ENCODE data around the gene ELMO3. TPM values are rescaled to one million over a fixed set of nuclear protein-coding genes. Genes with fewer than 3 reads are reported as not detected.

Gene ELMO3
- total and polyA plus RNA-seq, 2 donors (not counting 1 experiment from before 2014, with no cell fraction given) = 0.33 to 0.36 TPM

DNA sequence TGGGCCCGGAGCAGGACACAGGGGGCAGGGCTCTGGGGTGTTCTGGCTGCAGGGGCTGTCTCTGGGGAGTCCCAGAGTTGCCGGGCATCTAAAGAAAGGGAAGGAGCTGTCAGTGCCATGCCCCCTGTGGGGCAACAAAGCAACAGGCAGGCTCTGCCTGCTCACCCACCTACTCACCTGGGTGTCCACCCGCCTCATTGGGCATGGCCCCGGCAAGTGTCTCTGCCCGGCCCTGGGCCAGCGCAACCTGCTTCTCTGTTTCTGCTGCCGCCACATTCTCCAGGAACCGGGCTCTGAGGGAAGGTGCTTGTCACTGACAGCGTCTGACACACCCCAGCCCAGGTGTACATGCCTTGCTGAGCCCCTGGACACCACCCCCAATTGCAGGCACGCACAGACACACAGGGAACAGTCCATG, 35.3 kb downstream of the ELMO3 start:
- TF ChIP-seq, protein P1, sequence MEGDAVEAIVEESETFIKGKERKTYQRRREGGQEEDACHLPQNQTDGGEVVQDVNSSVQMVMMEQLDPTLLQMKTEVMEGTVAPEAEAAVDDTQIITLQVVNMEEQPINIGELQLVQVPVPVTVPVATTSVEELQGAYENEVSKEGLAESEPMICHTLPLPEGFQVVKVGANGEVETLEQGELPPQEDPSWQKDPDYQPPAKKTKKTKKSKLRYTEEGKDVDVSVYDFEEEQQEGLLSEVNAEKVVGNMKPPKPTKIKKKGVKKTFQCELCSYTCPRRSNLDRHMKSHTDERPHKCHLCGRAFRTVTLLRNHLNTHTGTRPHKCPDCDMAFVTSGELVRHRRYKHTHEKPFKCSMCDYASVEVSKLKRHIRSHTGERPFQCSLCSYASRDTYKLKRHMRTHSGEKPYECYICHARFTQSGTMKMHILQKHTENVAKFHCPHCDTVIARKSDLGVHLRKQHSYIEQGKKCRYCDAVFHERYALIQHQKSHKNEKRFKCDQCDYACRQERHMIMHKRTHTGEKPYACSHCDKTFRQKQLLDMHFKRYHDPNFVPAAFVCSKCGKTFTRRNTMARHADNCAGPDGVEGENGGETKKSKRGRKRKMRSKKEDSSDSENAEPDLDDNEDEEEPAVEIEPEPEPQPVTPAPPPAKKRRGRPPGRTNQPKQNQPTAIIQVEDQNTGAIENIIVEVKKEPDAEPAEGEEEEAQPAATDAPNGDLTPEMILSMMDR (conservative IDR thresholded peaks at IDR 0.05 in 1 of 2, IDR thresholded peaks at IDR 0.05 in 1 of 2; ENCODE audit: low read depth in 1 of 2, low read length in 2 of 2) = no peak
- no peak for TF ChIP-seq EZH2 (IDR thresholded peaks at IDR 0.05; ENCODE audit: low read length, missing control alignments)
- H3K9me3 ChIP-seq (ENCODE audit: control insufficient read depth, insufficient read depth, low read depth, low read length) = no peaks in the 10 kb centered on the region
- DNase-seq (ENCODE audit: low read depth in 2 of 2) = no peak
- no peak overlapping the region for H3K27ac ChIP-seq (ENCODE audit: insufficient read depth, low read length)
- H3K4me1 ChIP-seq (ENCODE audit: control insufficient read depth, extremely low read depth, insufficient read depth, low read length) = no peaks in the 10 kb centered on the region
- no peak overlapping the region for H3K4me2 ChIP-seq (ENCODE audit: extremely low read depth, insufficient read depth, low read length)
- no peak overlapping the region for H2AFZ ChIP-seq (ENCODE audit: low read length)
- H3K27me3 ChIP-seq (ENCODE audit: control insufficient read depth, insufficient read depth, low read length) = no peaks in the 10 kb centered on the region
- peaks cover 5% of the 10 kb centered on the region for H3K79me2 ChIP-seq (ENCODE audit: control insufficient read depth, insufficient read depth, low read length)
- no peak overlapping the region for H3K9ac ChIP-seq (ENCODE audit: insufficient read depth, low read length)
- H3K36me3 ChIP-seq (ENCODE audit: control insufficient read depth, insufficient read depth, low read length) = peaks cover 62% of the 10 kb centered on the region
- H4K20me1 ChIP-seq (ENCODE audit: control insufficient read depth, extremely low read depth, insufficient read depth, low read length) = no peaks in the 10 kb centered on the region
- no peak overlapping the region for H3K4me3 ChIP-seq (replicated peaks in 1 of 4; ENCODE audit: control extremely low read depth in 1 of 4, insufficient read depth in 1 of 4, low read depth in 3 of 4, low read length in 4 of 4)

DNA sequence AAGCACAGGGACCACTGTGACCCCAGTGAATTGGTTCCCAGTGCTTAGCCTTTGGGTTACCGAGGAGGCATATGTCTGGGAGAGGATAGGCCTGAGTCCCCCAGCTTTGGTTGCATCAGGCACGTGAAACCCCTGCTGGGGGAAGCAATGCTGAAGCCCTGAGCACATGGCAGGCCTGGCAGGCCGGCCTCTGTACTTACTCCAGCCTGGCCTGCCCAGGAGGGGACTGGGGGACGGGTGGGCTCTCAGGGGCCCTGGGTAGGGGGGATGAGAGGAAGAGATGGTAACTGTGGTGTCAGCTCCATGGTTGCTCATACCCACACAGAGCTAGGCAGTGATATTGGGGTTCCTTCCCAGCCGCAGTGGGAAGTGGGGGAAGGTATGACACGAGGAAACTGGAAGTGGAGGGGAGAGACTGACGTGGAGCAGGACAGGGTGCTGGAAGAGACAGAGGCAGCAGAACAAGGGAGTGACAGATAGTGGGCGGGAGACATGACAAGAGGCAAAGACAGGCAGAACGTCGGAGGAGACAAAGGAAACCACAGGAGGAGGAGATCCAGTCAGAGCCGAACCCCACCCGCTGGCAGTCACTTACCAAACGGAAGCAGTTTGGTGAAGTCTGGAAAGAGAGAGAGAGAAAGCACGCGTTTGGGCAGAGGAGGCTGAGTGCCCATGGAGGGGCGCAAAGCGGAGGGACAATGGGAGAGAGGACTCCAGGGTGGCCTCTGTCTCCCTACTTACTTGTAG, 37.1 kb downstream of the ELMO3 start:
- Histone ChIP-seq H3K79me2 (ENCODE audit: control insufficient read depth, insufficient read depth, low read length) (peaks cover 18% of the 10 kb centered on the region), H3K4me1 (ENCODE audit: control insufficient read depth, extremely low read depth, insufficient read depth, low read length) (peaks cover 12% of the 10 kb centered on the region), H2AFZ (ENCODE audit: low read length) (no peak overlapping the region), H3K4me3 (replicated peaks in 1 of 4; ENCODE audit: control extremely low read depth in 1 of 4, insufficient read depth in 1 of 4, low read depth in 3 of 4, low read length in 4 of 4) (no peak overlapping the region), H3K9ac (ENCODE audit: insufficient read depth, low read length) (no peak overlapping the region), H3K27ac (ENCODE audit: insufficient read depth, low read length) (no peak overlapping the region), H3K4me2 (ENCODE audit: extremely low read depth, insufficient read depth, low read length) (no peak overlapping the region), H3K27me3 (ENCODE audit: control insufficient read depth, insufficient read depth, low read length) (no peaks in the 10 kb centered on the region), H4K20me1 (ENCODE audit: control insufficient read depth, extremely low read depth, insufficient read depth, low read length) (no peaks in the 10 kb centered on the region), H3K36me3 (ENCODE audit: control insufficient read depth, insufficient read depth, low read length) (peaks cover 51% of the 10 kb centered on the region), H3K9me3 (ENCODE audit: control insufficient read depth, insufficient read depth, low read depth, low read length) (no peaks in the 10 kb centered on the region)
- no peak for DNase-seq (ENCODE audit: low read depth in 2 of 2)
- TF ChIP-seq, protein P1 (conservative IDR thresholded peaks at IDR 0.05 in 1 of 2, IDR thresholded peaks at IDR 0.05 in 1 of 2; ENCODE audit: low read depth in 1 of 2, low read length in 2 of 2) = no peak
- TF ChIP-seq EZH2 (IDR thresholded peaks at IDR 0.05; ENCODE audit: low read length, missing control alignments) = no peak

DNA sequence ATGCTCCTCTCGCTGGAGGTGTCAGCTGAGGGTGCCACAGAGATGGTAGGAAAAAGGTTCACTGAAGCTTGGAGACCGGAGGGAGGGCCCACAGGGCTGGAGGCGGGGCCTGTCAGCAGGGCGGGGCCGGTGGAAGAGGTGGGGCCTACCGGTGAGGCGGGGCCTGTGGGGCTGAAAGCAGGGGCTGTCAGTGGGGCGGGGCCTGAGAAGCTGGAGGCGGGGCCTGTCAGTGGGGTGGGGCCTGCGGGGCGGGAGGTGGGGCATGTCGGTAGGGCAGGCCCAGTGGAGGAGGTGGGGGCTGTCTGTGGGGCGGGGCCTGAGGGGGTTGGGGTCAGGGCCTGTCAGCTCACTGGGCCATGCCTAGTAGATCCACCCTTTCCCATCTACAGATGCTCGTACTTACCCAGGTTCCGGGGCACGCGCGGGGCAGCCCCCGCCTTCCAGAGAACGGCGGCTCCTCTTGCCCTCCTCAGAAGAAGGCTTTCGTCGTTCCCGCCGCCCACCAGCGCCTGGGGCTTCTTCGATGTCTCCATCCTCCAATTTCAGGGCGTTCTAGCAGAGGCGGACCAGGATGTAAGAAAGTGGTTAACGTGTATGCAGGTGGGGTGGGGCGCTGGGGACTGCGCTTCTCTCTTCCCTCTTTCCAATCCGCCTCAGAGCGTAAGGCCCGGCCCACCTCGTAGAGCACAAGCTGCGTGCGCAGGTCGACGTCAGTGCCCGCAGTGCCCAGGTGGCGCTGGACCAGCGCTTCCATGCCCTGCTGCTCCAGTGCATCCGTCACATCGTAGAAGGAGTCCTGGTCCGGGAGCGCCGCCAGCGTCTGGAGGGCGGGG, 37.8 kb downstream of the ELMO3 start:
- no peak for TF ChIP-seq EZH2 (IDR thresholded peaks at IDR 0.05; ENCODE audit: low read length, missing control alignments)
- TF ChIP-seq, protein P1 (conservative IDR thresholded peaks at IDR 0.05 in 1 of 2, IDR thresholded peaks at IDR 0.05 in 1 of 2; ENCODE audit: low read depth in 1 of 2, low read length in 2 of 2) = no peak
- Histone ChIP-seq H2AFZ (ENCODE audit: low read length) (no peak overlapping the region), H3K36me3 (ENCODE audit: control insufficient read depth, insufficient read depth, low read length) (peaks cover 44% of the 10 kb centered on the region), H4K20me1 (ENCODE audit: control insufficient read depth, extremely low read depth, insufficient read depth, low read length) (no peaks in the 10 kb centered on the region), H3K4me2 (ENCODE audit: extremely low read depth, insufficient read depth, low read length) (no peak overlapping the region), H3K4me3 (replicated peaks in 1 of 4; ENCODE audit: control extremely low read depth in 1 of 4, insufficient read depth in 1 of 4, low read depth in 3 of 4, low read length in 4 of 4) (no peak overlapping the region), H3K27ac (ENCODE audit: insufficient read depth, low read length) (no peak overlapping the region), H3K27me3 (ENCODE audit: control insufficient read depth, insufficient read depth, low read length) (no peaks in the 10 kb centered on the region), H3K4me1 (ENCODE audit: control insufficient read depth, extremely low read depth, insufficient read depth, low read length) (peaks cover 19% of the 10 kb centered on the region), H3K9me3 (ENCODE audit: control insufficient read depth, insufficient read depth, low read depth, low read length) (no peaks in the 10 kb centered on the region), H3K9ac (ENCODE audit: insufficient read depth, low read length) (no peak overlapping the region), H3K79me2 (ENCODE audit: control insufficient read depth, insufficient read depth, low read length) (peaks cover 18% of the 10 kb centered on the region)
- peak; percentile 38 to 52 for DNase-seq (ENCODE audit: low read depth in 2 of 2)

All from fibroblast of lung (primary cell).